Stimulated activated CD8-positive, alpha-beta memory T cell treated with anti-CD3 and anti-CD28 coated beads, Interleukin-15, amount 100 ng/mL, for 48 hours (primary cell): ENCODE results near the gene C10orf105.
A peak's percentile ranks its signal among the peaks of the same experiment; 100 is the strongest.

ENCODE experiments used
- DNase-seq, 2 donors: peaks; one replicate each; pipeline ENCODE4 v3.0.0-alpha.2; 2020; ENCODE audit warnings: low read depth in 2 of 2

Gene C10orf105

GRCh38 chr10:71751515-71752224 is 32.1 kb upstream of the C10orf105 start:
- no peak for DNase-seq

- no peak for DNase-seq
These were observed 31.4 kb upstream of the C10orf105 start for GRCh38 chr10:71750986-71751385.

- no peak for DNase-seq
These were observed 30.7 kb upstream of the C10orf105 start for GRCh38 chr10:71750124-71750841.

GRCh38 chr10:71749396-71749795 is 29.8 kb upstream of the C10orf105 start:
- no peak for DNase-seq

GRCh38 chr10:71748671-71749191 is 29.2 kb upstream of the C10orf105 start:
- peak; percentile 68 to 70 for DNase-seq

- no peak for DNase-seq
These were observed 28.3 kb upstream of the C10orf105 start for GRCh38 chr10:71747551-71748523.

- no peak for DNase-seq
These were observed 27.5 kb upstream of the C10orf105 start for GRCh38 chr10:71747039-71747531.

- DNase-seq, result no peak
These were observed 26.9 kb upstream of the C10orf105 start for GRCh38 chr10:71746344-71747037.

- DNase-seq, result no peak
These were observed 26.2 kb upstream of the C10orf105 start for GRCh38 chr10:71745664-71746250.

- DNase-seq, result no peak
These were observed 25.5 kb upstream of the C10orf105 start for GRCh38 chr10:71744897-71745663.

- DNase-seq, result no peak
These were observed 24.3 kb upstream of the C10orf105 start for GRCh38 chr10:71743866-71744265.

GRCh38 chr10:71743089-71743838 is 23.7 kb upstream of the C10orf105 start:
- DNase-seq, result no peak

GRCh38 chr10:71742301-71743088 is 22.9 kb upstream of the C10orf105 start:
- no peak for DNase-seq

- no peak for DNase-seq
These were observed 22.1 kb upstream of the C10orf105 start for GRCh38 chr10:71741671-71742070.

GRCh38 chr10:71741029-71741428 is 21.5 kb upstream of the C10orf105 start:
- DNase-seq, result no peak

- no peak for DNase-seq
These were observed 20.6 kb upstream of the C10orf105 start for GRCh38 chr10:71740069-71740653.

GRCh38 chr10:71739358-71739900 is 19.9 kb upstream of the C10orf105 start:
- no peak for DNase-seq

GRCh38 chr10:71737834-71738197 is 18.2 kb upstream of the C10orf105 start:
- DNase-seq, result no peak
